Hematopoietic multipotent progenitor cell treated with erythropoietin and hydrocortisone succinate and interleukin-3 and kit ligand, for 6 days (in vitro differentiated cells): Measurements from ENCODE around the gene STARD13.

Experiments used
- DNase-seq: peaks from one replicate; pipeline ENCODE4 v3.0.0-alpha.2; 2015

Gene STARD13

GRCh38 chr13:33110713-33111413 lies 174.7 kb downstream of the STARD13 start:
- no peak for DNase-seq

- no peak for DNase-seq
Observed at GRCh38 chr13:33110386-33110712, 175.2 kb downstream of the STARD13 start.

GRCh38 chr13:33109801-33110200 lies 175.8 kb downstream of the STARD13 start:
- no peak for DNase-seq

GRCh38 chr13:33109271-33109697 lies 176.3 kb downstream of the STARD13 start:
- no peak for DNase-seq

- no peak for DNase-seq
Observed at GRCh38 chr13:33108620-33109019, 176.9 kb downstream of the STARD13 start.

- DNase-seq, result no peak
Observed at GRCh38 chr13:33107361-33107760, 178.2 kb downstream of the STARD13 start.

GRCh38 chr13:33106656-33107360 lies 178.7 kb downstream of the STARD13 start:
- no peak for DNase-seq

GRCh38 chr13:33105387-33106005 lies 180.1 kb downstream of the STARD13 start:
- DNase-seq, result no peak

- no peak for DNase-seq
Observed at GRCh38 chr13:33103457-33103856, 182.1 kb downstream of the STARD13 start.

GRCh38 chr13:33101835-33102234 lies 183.7 kb downstream of the STARD13 start:
- DNase-seq, result no peak

- DNase-seq, result no peak
Observed at GRCh38 chr13:33100886-33101285, 184.7 kb downstream of the STARD13 start.

- no peak for DNase-seq
Observed at GRCh38 chr13:33099860-33100259, 185.7 kb downstream of the STARD13 start.

GRCh38 chr13:33096886-33097605 lies 188.5 kb downstream of the STARD13 start:
- no peak for DNase-seq

GRCh38 chr13:33092073-33092987 lies 193.2 kb downstream of the STARD13 start:
- no peak for DNase-seq

GRCh38 chr13:33091415-33091774 lies 194.2 kb downstream of the STARD13 start:
- no peak for DNase-seq

GRCh38 chr13:33090755-33091414 lies 194.7 kb downstream of the STARD13 start:
- DNase-seq, result no peak

GRCh38 chr13:33089311-33089710 lies 196.2 kb downstream of the STARD13 start:
- no peak for DNase-seq

GRCh38 chr13:33087790-33088189 lies 197.8 kb downstream of the STARD13 start:
- no peak for DNase-seq

GRCh38 chr13:33087091-33087490 lies 198.5 kb downstream of the STARD13 start:
- no peak for DNase-seq

GRCh38 chr13:33083054-33083453 lies 202.5 kb downstream of the STARD13 start:
- DNase-seq, result no peak

GRCh38 chr13:33081666-33082065 lies 203.9 kb downstream of the STARD13 start:
- no peak for DNase-seq
